Left lung (tissue), 10 donors: ENCODE measurements around the gene DCAF8L2. TPM values are rescaled to one million over a fixed set of nuclear protein-coding genes. Genes with fewer than 3 reads are reported as not detected.

Source experiments
- ATAC-seq: fragments of 200-7000 bp; cut with Tn5 transposase; one replicate; pipeline ENCODE4 v1.9.1; 2020; ENCODE audit warnings: moderate library complexity
- DNase-seq, 4 donors: peaks; one replicate each; pipeline ENCODE4 v3.0.0-alpha.2; 2013 to 2020
- H3K27ac ChIP-seq, 2 donors: fragments of 200-600 bp; sonication (generic) in 1 of 2; one replicate each; pipeline versions ENCODE4 v1.5.0 to v1.8.0; 2020 to 2021
- H3K27me3 ChIP-seq, 2 donors: fragments of 200-600 bp; sonication (generic) in 1 of 2; one replicate each; pipeline versions ENCODE4 v1.5.0 to v1.8.0; 2020 to 2021
- H3K36me3 ChIP-seq, 2 donors: fragments of 200-600 bp; sonication (generic) in 1 of 2; one replicate each; pipeline versions ENCODE4 v1.5.0 to v1.8.0; 2020 to 2021
- H3K4me1 ChIP-seq, 2 donors: fragments of 200-600 bp; one replicate each; pipeline ENCODE4 v1.8.0; 2021
- H3K4me3 ChIP-seq, 2 donors: fragments of 200-600 bp; sonication (generic) in 1 of 2; one replicate each; pipeline versions ENCODE4 v1.5.0 to v1.8.0; 2020 to 2021; ENCODE audit warnings: mild to moderate bottlenecking in 1 of 2
- H3K9me3 ChIP-seq, 2 donors: fragments of 200-600 bp; sonication (generic) in 1 of 2; one replicate each; pipeline versions ENCODE4 v1.5.0 to v1.8.0; 2020 to 2021
- intact Hi-C, 2 donors: fragments of 100-400 bp; cut with DNase I; formaldehyde crosslinking; loops; one replicate each; pipeline versions ENCODE4 v1.11.2 to v1.14.2; 2022
- polyA plus RNA-seq, 6 donors: library from polyadenylated mRNA; unstranded; fragments of 120-200 nt; gene quantifications; one replicate each; pipeline ENCODE4 v1.2.1, GENCODE V29; 2013; ENCODE audit not compliant: insufficient read length in 6 of 6
- total RNA-seq, 2 donors: library from RNA; stranded (reverse); fragmentation: NEBNext Ultra II Directional; extraction: Animal tissue kit (Norgen Biotek cat#: 25700); gene quantifications; one replicate each; pipeline ENCODE4 v1.2.1, GENCODE V29; 2021
- TF ChIP-seq, protein P1 (sequence below), 2 donors: fragments of 200-600 bp; sonication (generic) in 1 of 2; IDR thresholded peaks; one replicate each; pipeline versions ENCODE4 v1.5.0 to v1.8.0; 2021; ENCODE audit warnings: antibody characterized with exemption in 2 of 2
- donor health status: DM: no; HTN: yes; CAD: no.
- donor health status: DM: no; HTN: no; CAD: no.

DCAF8L2 gene
- total and polyA plus RNA-seq, 8 donors, result not detected

GRCh38 chrX:27797575-27797974, 207.4 kb downstream of the DCAF8L2 start:
- Histone ChIP-seq H3K4me3 (no peak overlapping the region), H3K36me3 (no peaks in the 10 kb centered on the region), H3K9me3 (no peaks in the 10 kb centered on the region), H3K27ac (no peak overlapping the region), H3K4me1 (no peaks in the 10 kb centered on the region), H3K27me3 (peaks cover 0 to 2% of the 10 kb centered on the region in 2 donors)
- DNase-seq (peak in 1 of 4 donors; percentile 0), ATAC-seq (no peak)
- intact Hi-C loops, result no loop called here
- TF ChIP-seq, protein P1, sequence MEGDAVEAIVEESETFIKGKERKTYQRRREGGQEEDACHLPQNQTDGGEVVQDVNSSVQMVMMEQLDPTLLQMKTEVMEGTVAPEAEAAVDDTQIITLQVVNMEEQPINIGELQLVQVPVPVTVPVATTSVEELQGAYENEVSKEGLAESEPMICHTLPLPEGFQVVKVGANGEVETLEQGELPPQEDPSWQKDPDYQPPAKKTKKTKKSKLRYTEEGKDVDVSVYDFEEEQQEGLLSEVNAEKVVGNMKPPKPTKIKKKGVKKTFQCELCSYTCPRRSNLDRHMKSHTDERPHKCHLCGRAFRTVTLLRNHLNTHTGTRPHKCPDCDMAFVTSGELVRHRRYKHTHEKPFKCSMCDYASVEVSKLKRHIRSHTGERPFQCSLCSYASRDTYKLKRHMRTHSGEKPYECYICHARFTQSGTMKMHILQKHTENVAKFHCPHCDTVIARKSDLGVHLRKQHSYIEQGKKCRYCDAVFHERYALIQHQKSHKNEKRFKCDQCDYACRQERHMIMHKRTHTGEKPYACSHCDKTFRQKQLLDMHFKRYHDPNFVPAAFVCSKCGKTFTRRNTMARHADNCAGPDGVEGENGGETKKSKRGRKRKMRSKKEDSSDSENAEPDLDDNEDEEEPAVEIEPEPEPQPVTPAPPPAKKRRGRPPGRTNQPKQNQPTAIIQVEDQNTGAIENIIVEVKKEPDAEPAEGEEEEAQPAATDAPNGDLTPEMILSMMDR (IDR thresholded peaks at IDR 0.05), result no peak

Other genes with a start within 250 kb of the DCAF8L2 start
- not detected for gene PPP4R3C, start 127.0 kb upstream of the DCAF8L2 start, total RNA-seq
- not detected for gene PPP4R3C, start 127.0 kb upstream of the DCAF8L2 start, polyA plus RNA-seq
- not detected for gene MAGEB10, start 217.6 kb downstream of the DCAF8L2 start, total RNA-seq
- gene MAGEB10, start 217.6 kb downstream of the DCAF8L2 start, polyA plus RNA-seq, result under 1 TPM in 3 of 6 donors, not detected in 3; 0.07 to 0.10 (median 0.10) TPM